OCI-LY3 (cell line): ENCODE measurements around the gene LGI2.

ENCODE experiments used
- CTCF ChIP-seq: fragments of 200-600, 300-600 bp; sonication (generic); IDR thresholded peaks from 2 replicates; pipeline ENCODE4 v1.5.1; 2014; ENCODE audit warnings: antibody characterized with exemption, low read length, low read depth
- EZH2phosphoT487 ChIP-seq: fragments of 200-600 bp; shearing (Covaris generic); IDR thresholded peaks from 2 replicates; pipeline ENCODE4 v1.6.1; 2018; ENCODE audit warnings: antibody characterized with exemption, mixed run types, low read depth

GRCh38 chr4:25012655-25013054, 18.1 kb downstream of the LGI2 start:
- TF ChIP-seq CTCF (no peak), EZH2phosphoT487 (no peak)
